Body of pancreas (tissue), 4 donors: ENCODE data around the gene FOSB.

Experiments used
- POLR2A ChIP-seq, 3 donors: fragments of 450-650 bp; IDR thresholded peaks; one replicate each; pipeline ENCODE4 v1.6.1; 2016; ENCODE audit warnings: antibody characterized with exemption in 3 of 3, mild to moderate bottlenecking in 2 of 3
- TF ChIP-seq, protein P1 (sequence below), 7 experiments: fragments of 450-650 bp in 4 of 7; fragments of 200-600 bp in 3 of 7; sonication (generic) in 3 of 7; IDR thresholded peaks; one replicate each; pipeline ENCODE4 v1.5.1; 2016 to 2019; ENCODE audit warnings: antibody characterized with exemption in 7 of 7

GRCh38 chr19:45464274-45464673 is 3.5 kb upstream of the FOSB start:
- TF ChIP-seq, protein P1, sequence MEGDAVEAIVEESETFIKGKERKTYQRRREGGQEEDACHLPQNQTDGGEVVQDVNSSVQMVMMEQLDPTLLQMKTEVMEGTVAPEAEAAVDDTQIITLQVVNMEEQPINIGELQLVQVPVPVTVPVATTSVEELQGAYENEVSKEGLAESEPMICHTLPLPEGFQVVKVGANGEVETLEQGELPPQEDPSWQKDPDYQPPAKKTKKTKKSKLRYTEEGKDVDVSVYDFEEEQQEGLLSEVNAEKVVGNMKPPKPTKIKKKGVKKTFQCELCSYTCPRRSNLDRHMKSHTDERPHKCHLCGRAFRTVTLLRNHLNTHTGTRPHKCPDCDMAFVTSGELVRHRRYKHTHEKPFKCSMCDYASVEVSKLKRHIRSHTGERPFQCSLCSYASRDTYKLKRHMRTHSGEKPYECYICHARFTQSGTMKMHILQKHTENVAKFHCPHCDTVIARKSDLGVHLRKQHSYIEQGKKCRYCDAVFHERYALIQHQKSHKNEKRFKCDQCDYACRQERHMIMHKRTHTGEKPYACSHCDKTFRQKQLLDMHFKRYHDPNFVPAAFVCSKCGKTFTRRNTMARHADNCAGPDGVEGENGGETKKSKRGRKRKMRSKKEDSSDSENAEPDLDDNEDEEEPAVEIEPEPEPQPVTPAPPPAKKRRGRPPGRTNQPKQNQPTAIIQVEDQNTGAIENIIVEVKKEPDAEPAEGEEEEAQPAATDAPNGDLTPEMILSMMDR (IDR thresholded peaks at IDR 0.05), result no peak
- no peak for TF ChIP-seq POLR2A (IDR thresholded peaks at IDR 0.05)
